ENCODE data around the gene YEATS2.

DNA sequence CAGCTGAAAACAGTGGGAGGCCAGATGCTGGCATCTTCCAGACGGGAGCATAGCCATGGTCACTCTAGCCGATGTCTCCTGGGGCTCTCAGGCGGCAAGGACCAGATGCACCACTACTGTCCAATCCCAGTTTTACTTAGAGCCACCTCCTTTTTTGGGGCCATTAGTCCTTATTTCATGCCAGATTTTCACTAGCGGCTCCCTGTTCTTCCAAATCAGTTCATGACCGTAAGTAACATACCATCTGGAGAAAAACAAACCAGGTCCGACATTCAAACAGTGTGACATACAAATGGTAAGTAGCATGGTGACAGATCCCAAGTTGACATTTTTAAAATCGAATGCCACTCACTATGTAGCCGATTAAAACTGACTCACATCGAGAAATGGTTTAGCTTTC lies 131.9 kb downstream of the YEATS2 start:
- TF ChIP-seq, protein P1, sequence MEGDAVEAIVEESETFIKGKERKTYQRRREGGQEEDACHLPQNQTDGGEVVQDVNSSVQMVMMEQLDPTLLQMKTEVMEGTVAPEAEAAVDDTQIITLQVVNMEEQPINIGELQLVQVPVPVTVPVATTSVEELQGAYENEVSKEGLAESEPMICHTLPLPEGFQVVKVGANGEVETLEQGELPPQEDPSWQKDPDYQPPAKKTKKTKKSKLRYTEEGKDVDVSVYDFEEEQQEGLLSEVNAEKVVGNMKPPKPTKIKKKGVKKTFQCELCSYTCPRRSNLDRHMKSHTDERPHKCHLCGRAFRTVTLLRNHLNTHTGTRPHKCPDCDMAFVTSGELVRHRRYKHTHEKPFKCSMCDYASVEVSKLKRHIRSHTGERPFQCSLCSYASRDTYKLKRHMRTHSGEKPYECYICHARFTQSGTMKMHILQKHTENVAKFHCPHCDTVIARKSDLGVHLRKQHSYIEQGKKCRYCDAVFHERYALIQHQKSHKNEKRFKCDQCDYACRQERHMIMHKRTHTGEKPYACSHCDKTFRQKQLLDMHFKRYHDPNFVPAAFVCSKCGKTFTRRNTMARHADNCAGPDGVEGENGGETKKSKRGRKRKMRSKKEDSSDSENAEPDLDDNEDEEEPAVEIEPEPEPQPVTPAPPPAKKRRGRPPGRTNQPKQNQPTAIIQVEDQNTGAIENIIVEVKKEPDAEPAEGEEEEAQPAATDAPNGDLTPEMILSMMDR (IDR thresholded peaks at IDR 0.05 in 2 of 3, conservative IDR thresholded peaks at IDR 0.05 in 1 of 3; ENCODE audit: borderline replicate concordance in 1 of 3, insufficient read depth in 1 of 3, low read depth in 2 of 3, low read length in 2 of 3), result no peak
- TF ChIP-seq EZH2phosphoT487 (IDR thresholded peaks at IDR 0.05; ENCODE audit: borderline replicate concordance), result no peak

Data from HCT116 (cell line).